MCF 10A (cell line): Measurements from ENCODE around the gene ARHGDIA. TPM values are rescaled to one million over a fixed set of nuclear protein-coding genes. Genes with fewer than 3 reads are reported as not detected.
A peak's percentile ranks its signal among the peaks of the same experiment; 100 is the strongest.

ENCODE experiments used
- BruUV-seq: library from RNA; stranded (reverse); fragments of 400-500 nt; replicated peaks from 2 replicates; lab custom pipeline; 2021; lab: Mats Ljungman, UMichigan
- CTCF ChIA-PET: fragments of 300-600 bp; sonication (Branson Sonifier 250); formaldehyde crosslinking; extraction: SDS; loops from one replicate; lab custom pipeline; 2021; ENCODE audit warnings: antibody characterized with exemption, inconsistent platforms; lab: Yijun Ruan, JAX
- POLR2A ChIA-PET: fragments of 300-600, 350-650 bp; sonication (Branson Sonifier 250); formaldehyde crosslinking; extraction: SDS; loops from one replicate; lab custom pipeline; 2020; ENCODE audit warnings: antibody characterized with exemption, inconsistent platforms; lab: Yijun Ruan, JAX
- DNase-seq: peaks from one replicate; pipeline ENCODE4 v3.0.0-alpha.2; 2018; ENCODE audit not compliant: unreplicated experiment
- H3K27ac Mint-ChIP-seq: one replicate; pipeline ENCODE4 v1.8.0; 2022; ENCODE audit warnings: mild to moderate bottlenecking, low read depth, mixed read lengths; ENCODE audit not compliant: unreplicated experiment
- H3K27me3 Mint-ChIP-seq: one replicate; pipeline ENCODE4 v1.8.0; 2022; ENCODE audit warnings: mixed read lengths; ENCODE audit not compliant: insufficient read depth, unreplicated experiment
- H3K36me3 Mint-ChIP-seq: one replicate; pipeline ENCODE4 v1.8.0; 2022; ENCODE audit warnings: mild to moderate bottlenecking, moderate library complexity, mixed read lengths; ENCODE audit not compliant: insufficient read depth, unreplicated experiment
- H3K4me1 Mint-ChIP-seq: one replicate; pipeline ENCODE4 v1.8.0; 2022; ENCODE audit warnings: mixed read lengths; ENCODE audit not compliant: insufficient read depth, unreplicated experiment
- H3K4me3 Mint-ChIP-seq: one replicate; pipeline ENCODE4 v1.8.0; 2022; ENCODE audit warnings: mild to moderate bottlenecking, moderate library complexity, mixed read lengths; ENCODE audit not compliant: unreplicated experiment
- H3K9me3 Mint-ChIP-seq: one replicate; pipeline ENCODE4 v1.8.0; 2022; ENCODE audit warnings: mixed read lengths; ENCODE audit not compliant: unreplicated experiment
- intact Hi-C: fragments of 100-400 bp; cut with micrococcal nuclease; formaldehyde crosslinking; loops from 2 replicates; pipeline ENCODE4 v1.14.1; 2022
- total RNA-seq: library from RNA; stranded (reverse); gene quantifications from 2 replicates; pipeline ENCODE4 v1.2.3, GENCODE V29; 2022
- TF ChIP-seq, protein P1 (sequence below): fragments of 200-600 bp; IDR thresholded peaks from one replicate; pipeline ENCODE4 v1.8.0; 2022; ENCODE audit warnings: antibody characterized with exemption, mild to moderate bottlenecking; ENCODE audit not compliant: unreplicated experiment

Gene ARHGDIA
- total RNA-seq, 1 experiment from 2014 or later: 271 TPM

DNA sequence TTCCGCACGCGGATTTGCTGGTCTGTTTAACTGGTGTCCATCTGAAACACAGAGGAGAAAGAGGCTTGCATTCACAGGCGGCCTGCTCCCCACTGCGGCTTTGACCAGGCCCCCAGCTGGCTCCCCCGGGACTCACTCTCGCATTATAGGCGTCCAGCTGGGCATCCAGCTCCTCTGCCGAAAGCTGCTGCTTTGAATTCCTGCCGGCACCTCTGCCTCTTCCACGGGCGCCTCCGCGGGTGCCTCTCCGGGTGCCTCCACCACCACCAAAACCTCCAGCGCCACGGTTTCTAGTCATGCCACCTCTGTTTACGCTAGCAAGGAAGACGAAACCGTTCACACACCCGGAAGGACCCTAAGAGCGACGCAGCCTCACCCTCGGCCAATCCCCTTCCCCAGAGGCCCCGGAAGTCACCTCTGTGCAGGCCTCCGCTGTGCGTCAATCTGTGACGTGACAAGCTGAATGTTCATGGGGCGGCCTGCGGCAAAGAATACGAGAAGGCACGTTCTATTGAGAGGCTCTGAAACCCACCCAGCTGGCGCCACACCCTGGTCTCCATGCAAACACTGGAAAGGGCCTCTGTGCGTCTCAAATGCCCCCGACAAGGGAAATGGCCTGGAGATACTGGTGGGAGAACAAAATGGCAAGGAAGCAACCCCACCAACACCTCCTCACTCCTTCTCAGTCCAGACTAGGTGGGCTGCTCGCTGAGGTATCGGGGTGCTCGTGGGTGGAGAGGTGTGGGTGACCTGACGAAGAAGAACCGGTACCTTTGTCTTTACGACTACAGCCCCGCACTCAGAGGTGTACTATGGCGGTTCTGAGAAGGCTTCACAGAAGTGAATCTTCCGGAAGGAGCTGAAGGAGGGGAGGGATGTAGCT, 17.2 kb upstream of the ARHGDIA start:
- Mint-ChIP-seq H3K27ac (no peak overlapping the region), H3K4me3 (no peak overlapping the region), H3K27me3 (no peaks in the 10 kb centered on the region), H3K36me3 (peaks cover 67% of the 10 kb centered on the region), H3K9me3 (no peaks in the 10 kb centered on the region), H3K4me1 (peaks cover 26% of the 10 kb centered on the region)
- POLR2A ChIA-PET: no interaction called here
- TF ChIP-seq, protein P1, sequence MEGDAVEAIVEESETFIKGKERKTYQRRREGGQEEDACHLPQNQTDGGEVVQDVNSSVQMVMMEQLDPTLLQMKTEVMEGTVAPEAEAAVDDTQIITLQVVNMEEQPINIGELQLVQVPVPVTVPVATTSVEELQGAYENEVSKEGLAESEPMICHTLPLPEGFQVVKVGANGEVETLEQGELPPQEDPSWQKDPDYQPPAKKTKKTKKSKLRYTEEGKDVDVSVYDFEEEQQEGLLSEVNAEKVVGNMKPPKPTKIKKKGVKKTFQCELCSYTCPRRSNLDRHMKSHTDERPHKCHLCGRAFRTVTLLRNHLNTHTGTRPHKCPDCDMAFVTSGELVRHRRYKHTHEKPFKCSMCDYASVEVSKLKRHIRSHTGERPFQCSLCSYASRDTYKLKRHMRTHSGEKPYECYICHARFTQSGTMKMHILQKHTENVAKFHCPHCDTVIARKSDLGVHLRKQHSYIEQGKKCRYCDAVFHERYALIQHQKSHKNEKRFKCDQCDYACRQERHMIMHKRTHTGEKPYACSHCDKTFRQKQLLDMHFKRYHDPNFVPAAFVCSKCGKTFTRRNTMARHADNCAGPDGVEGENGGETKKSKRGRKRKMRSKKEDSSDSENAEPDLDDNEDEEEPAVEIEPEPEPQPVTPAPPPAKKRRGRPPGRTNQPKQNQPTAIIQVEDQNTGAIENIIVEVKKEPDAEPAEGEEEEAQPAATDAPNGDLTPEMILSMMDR: no peak
- intact Hi-C loops: no loop called here
- BruUV-seq: no TSS peak
- CTCF ChIA-PET: no interaction called here
- DNase-seq: no peak

DNA sequence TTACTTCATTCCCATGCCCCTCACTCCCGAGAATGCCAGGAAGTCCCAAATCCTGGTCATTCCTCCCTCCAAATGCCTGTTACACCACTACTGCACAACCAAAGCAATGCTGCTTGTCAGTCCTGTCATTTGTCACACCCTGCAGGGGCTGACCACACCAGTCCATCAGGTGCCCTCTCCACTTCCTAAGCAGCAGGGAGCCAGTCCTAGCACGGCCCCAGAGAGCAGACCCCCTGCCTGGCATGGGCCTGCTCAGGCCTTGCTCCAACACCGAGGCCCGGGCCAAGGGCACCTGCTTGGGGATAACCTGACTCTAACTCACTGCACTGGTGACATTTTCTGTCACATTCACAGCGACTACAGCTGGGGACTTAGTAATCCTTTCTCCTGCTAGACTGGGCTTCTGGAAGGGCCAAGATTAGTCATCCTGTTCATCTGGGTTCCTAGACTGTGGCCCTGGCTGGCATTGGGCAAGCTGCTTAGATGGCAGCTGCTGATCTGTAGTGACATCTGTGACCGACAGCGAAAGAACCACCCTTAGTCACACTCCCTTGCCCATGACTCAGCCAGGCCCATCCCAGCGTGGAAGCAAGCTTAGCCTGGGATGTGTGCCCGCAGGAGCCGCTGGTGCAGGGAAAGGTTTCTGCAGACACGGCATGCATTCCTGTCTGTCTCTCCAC, 14.9 kb upstream of the ARHGDIA start:
- Mint-ChIP-seq H3K27me3 (no peaks in the 10 kb centered on the region), H3K4me1 (peaks cover 26% of the 10 kb centered on the region), H3K9me3 (no peaks in the 10 kb centered on the region), H3K27ac (peak overlapping the region; percentile 67), H3K36me3 (peaks cover 77% of the 10 kb centered on the region), H3K4me3 (peak overlapping the region; percentile 28)
- TF ChIP-seq, protein P1: no peak
- POLR2A ChIA-PET: interaction anchor here (0.6 to 3.0 kb wide), 14 partner anchors 10 to 201 kb away, joined by 3 to 21 read pairs (median 6); partner anchors contain the start of genes ARHGDIA and P4HB
- intact Hi-C loops: no loop called here
- peak; percentile 84 for DNase-seq
- no TSS peak for BruUV-seq
- CTCF ChIA-PET: interaction anchor here (2.0 kb wide), 1 partner anchor 14 kb away, joined by 6 read pairs; no protein-coding TSS in a partner anchor

DNA sequence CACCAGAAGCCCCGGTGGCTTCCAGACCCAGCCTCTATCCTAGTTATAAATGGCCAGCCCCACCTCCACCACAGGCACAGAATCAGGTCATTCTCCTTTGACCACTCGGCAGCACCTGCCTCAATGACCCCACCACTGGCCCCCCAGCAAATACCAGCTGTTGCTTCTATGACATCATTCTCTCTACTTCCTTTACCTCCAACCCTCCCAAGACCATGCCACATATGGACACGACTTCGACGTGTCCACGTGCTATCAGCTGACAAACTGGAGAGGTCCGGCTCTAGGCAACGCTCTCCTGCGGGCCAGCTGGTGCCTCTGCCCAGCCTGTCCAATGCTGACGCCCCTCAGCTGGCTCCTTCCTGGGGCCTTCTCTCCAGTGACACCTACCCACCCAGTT, 14.3 kb upstream of the ARHGDIA start:
- DNase-seq: no peak
- H3K36me3 Mint-ChIP-seq: peaks cover 79% of the 10 kb centered on the region
- BruUV-seq: no TSS peak
- CTCF ChIA-PET: interaction anchor here (2.0 kb wide), 1 partner anchor 14 kb away, joined by 6 read pairs; no protein-coding TSS in a partner anchor
- peak overlapping the region; percentile 67 for H3K27ac Mint-ChIP-seq
- no peak overlapping the region for H3K4me3 Mint-ChIP-seq
- no peaks in the 10 kb centered on the region for H3K27me3 Mint-ChIP-seq
- H3K4me1 Mint-ChIP-seq: peaks cover 26% of the 10 kb centered on the region
- intact Hi-C loops: no loop called here
- no peaks in the 10 kb centered on the region for H3K9me3 Mint-ChIP-seq
- TF ChIP-seq, protein P1: no peak
- POLR2A ChIA-PET: interaction anchor here (0.6 to 3.0 kb wide), 9 partner anchors 13 to 200 kb away, joined by 3 to 21 read pairs (median 8); partner anchors contain the start of genes ARHGDIA and P4HB

DNA sequence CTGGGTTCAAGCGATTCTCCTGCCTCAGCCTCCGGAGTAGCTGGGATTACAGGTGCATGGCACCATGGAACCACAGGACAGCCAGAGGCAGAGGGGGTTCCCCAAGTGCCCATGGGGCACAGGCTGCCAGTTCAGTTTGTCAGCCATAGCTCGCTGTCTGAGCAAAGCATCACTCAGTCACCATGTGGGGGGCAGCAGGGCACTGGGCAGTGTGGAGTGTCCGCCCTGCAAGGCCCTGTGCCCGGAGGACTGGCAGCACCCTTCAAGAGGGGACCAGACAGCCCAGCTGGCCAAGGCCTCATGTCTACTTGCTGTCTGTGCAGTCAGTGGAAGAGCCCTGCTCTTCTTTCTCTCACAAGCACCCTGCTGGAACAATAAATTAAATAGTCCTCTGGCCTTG, 13.8 kb upstream of the ARHGDIA start:
- Mint-ChIP-seq H3K4me3 (no peak overlapping the region), H3K27ac (peak overlapping the region; percentile 43), H3K36me3 (peaks cover 83% of the 10 kb centered on the region), H3K4me1 (peaks cover 26% of the 10 kb centered on the region), H3K27me3 (no peaks in the 10 kb centered on the region), H3K9me3 (no peaks in the 10 kb centered on the region)
- BruUV-seq: no TSS peak
- TF ChIP-seq, protein P1: no peak
- ChIA-PET CTCF (interaction anchor here (0.6 to 2.0 kb wide), 2 partner anchors 12 to 13 kb away, joined by 3 to 6 read pairs; no protein-coding TSS in a partner anchor), POLR2A (interaction anchor here (0.6 to 3.3 kb wide), 8 partner anchors 13 to 183 kb away, joined by 3 to 21 read pairs (median 6); partner anchors contain the start of genes ARHGDIA and P4HB)
- no peak for DNase-seq
- intact Hi-C loops: no loop called here
